ENCODE results near the gene CFAP65. TPM values are rescaled to one million over a fixed set of nuclear protein-coding genes. Genes with fewer than 3 reads are reported as not detected.

CFAP65 gene
- total and polyA plus RNA-seq, 2 of the 13 experiments (the other 11 are each of a cell fraction or from before 2014, with no cell fraction given) = 0.05 TPM; not detected in 1

GRCh38 chr2:219058541-219059374, 17.4 kb upstream of the CFAP65 start (continued):
- TF ChIP-seq AHDC1 (CRISPR knock-in tag; IDR thresholded peaks at IDR 0.05; ENCODE audit: borderline replicate concordance) = no peak
- peak; percentile 49 for TF ChIP-seq PTBP1 (IDR thresholded peaks at IDR 0.05; ENCODE audit: low read depth, low read length, poor library complexity, severe bottlenecking)
- TF ChIP-seq NCOA2 (CRISPR knock-in tag; IDR thresholded peaks at IDR 0.05) = 0 out of 2 replicates have a peak, but pooled peaks have one; percentile 38
- peak; percentile 32; the same call in 1 of the 2 replicates for TF ChIP-seq SNAPC4 (CRISPR knock-in tag; IDR thresholded peaks at IDR 0.05)
- peak; percentile 60 for TF ChIP-seq DBP (CRISPR knock-in tag; IDR thresholded peaks at IDR 0.05; ENCODE audit: not compliant biosample characterization)
- TF ChIP-seq ZNF124 (CRISPR knock-in tag; IDR thresholded peaks at IDR 0.05) = no peak
- peak; percentile 89 for TF ChIP-seq PITX1 (CRISPR knock-in tag; IDR thresholded peaks at IDR 0.05)
- TF ChIP-seq ZBTB25 (CRISPR knock-in tag; IDR thresholded peaks at IDR 0.05) = no peak
- 0 out of 2 replicates have a peak, but pooled peaks have one; percentile 25 for TF ChIP-seq MIXL1 (CRISPR knock-in tag; IDR thresholded peaks at IDR 0.05)
- peak; percentile 80 for TF ChIP-seq RBFOX2 (IDR thresholded peaks at IDR 0.05; ENCODE audit: low read depth, low read length)
- peak; percentile 69; the same call in 1 of the 2 replicates for TF ChIP-seq RXRA (CRISPR knock-in tag; IDR thresholded peaks at IDR 0.05)

All from HepG2 (cell line).